H1 (cell line): ENCODE results near the gene STARD9. TPM values are rescaled to one million over a fixed set of nuclear protein-coding genes. Genes with fewer than 3 reads are reported as not detected.

ENCODE experiments used
- CTCF ChIA-PET: fragments of 300-600 bp; sonication (Branson Sonifier 250); formaldehyde crosslinking; loops from one replicate; lab custom pipeline; 2021; ENCODE audit not compliant: partially characterized antibody; lab: Charles Lee
- POLR2A ChIA-PET: fragments of 300-600 bp; sonication (Branson Sonifier 250); formaldehyde crosslinking; loops from one replicate; lab custom pipeline; 2021; ENCODE audit warnings: inconsistent platforms; ENCODE audit not compliant: partially characterized antibody; lab: Charles Lee
- DNase-seq, 2 experiments: peaks; one replicate each; pipeline versions ENCODE4 v3.0.0 to v3.0.0-alpha.2; 2010 to 2022; ENCODE audit warnings: low spot score in 2 of 2, low read depth in 1 of 2, mixed read lengths in 1 of 2
- FAIRE-seq: peaks from 2 replicates; lab custom pipeline; 2011; peaks lifted over from hg19 to GRCh38; lab: Jason Lieb, UNC
- H2AFZ ChIP-seq: 2 replicates; pipeline ENCODE4 v1.8.1; 2012; ENCODE audit warnings: low read length, inconsistent platforms
- H2AK5ac ChIP-seq: 2 replicates; pipeline ENCODE4 v1.6.1; 2013; ENCODE audit warnings: low read depth, low read length
- H2BK120ac ChIP-seq: replicated peaks from 2 replicates; pipeline ENCODE3; 2013; ENCODE audit warnings: low read depth, low read length, inconsistent platforms
- H2BK12ac ChIP-seq: 2 replicates; pipeline ENCODE4 v1.6.1; 2013; ENCODE audit warnings: low read depth, low read length
- H2BK15ac ChIP-seq: 2 replicates; pipeline ENCODE4 v1.6.1; 2013; ENCODE audit warnings: low read length
- H2BK20ac ChIP-seq: 2 replicates; pipeline ENCODE4 v1.6.1; 2013; ENCODE audit warnings: low read length
- H2BK5ac ChIP-seq: 2 replicates; pipeline ENCODE4 v1.6.1; 2013; ENCODE audit warnings: low read depth, low read length
- H3K14ac ChIP-seq: 2 replicates; pipeline ENCODE4 v1.6.1; 2013; ENCODE audit warnings: inconsistent platforms; ENCODE audit not compliant: insufficient read length
- H3K18ac ChIP-seq: 2 replicates; pipeline ENCODE4 v1.6.1; 2013; ENCODE audit warnings: low read length; ENCODE audit errors: extremely low read depth
- H3K23ac ChIP-seq: 2 replicates; pipeline ENCODE4 v1.6.1; 2013; ENCODE audit warnings: inconsistent platforms; ENCODE audit not compliant: insufficient read length
- H3K23me2 ChIP-seq: 2 replicates; pipeline ENCODE4 v1.6.1; 2013; ENCODE audit warnings: low read depth, low read length
- H3K27ac ChIP-seq: 2 replicates; pipeline ENCODE4 v1.6.1; 2011; ENCODE audit warnings: low read depth, low read length, inconsistent platforms
- H3K27me3 ChIP-seq, 4 experiments: replicated peaks in 1 of 4; 1 replicate in 1 of 4; 2 replicates in 3 of 4; pipeline versions ENCODE4 v1.6.1 to v1.8.1; 2011 to 2013; ENCODE audit warnings: low read length in 3 of 4, mild to moderate bottlenecking in 3 of 4, inconsistent platforms in 2 of 4, mixed read lengths in 2 of 4, moderate library complexity in 1 of 4; ENCODE audit not compliant: control insufficient read depth in 3 of 4, insufficient read depth in 3 of 4; ENCODE audit errors: extremely low read depth in 1 of 4
- H3K36me3 ChIP-seq, 4 experiments: 2 replicates each; pipeline versions ENCODE4 v1.6.1 to v1.8.1; 2011 to 2013; ENCODE audit warnings: mild to moderate bottlenecking in 4 of 4, low read length in 3 of 4, moderate library complexity in 2 of 4, control low read depth in 1 of 4, inconsistent platforms in 1 of 4; ENCODE audit not compliant: insufficient read depth in 4 of 4, control insufficient read depth in 2 of 4
- H3K4ac ChIP-seq: replicated peaks from 2 replicates; pipeline ENCODE3; 2013; ENCODE audit warnings: low read length, low read depth, mixed read lengths, inconsistent platforms; ENCODE audit not compliant: insufficient read length
- H3K4me1 ChIP-seq, 4 experiments: replicated peaks in 1 of 4; 1 replicate in 1 of 4; 2 replicates in 3 of 4; pipeline versions ENCODE4 v1.6.1 to v1.8.1; 2011 to 2013; ENCODE audit warnings: low read length in 3 of 4, inconsistent platforms in 2 of 4, mixed read lengths in 1 of 4; ENCODE audit not compliant: insufficient read depth in 4 of 4, control insufficient read depth in 3 of 4
- H3K4me2 ChIP-seq, 2 experiments: 2 replicates each; pipeline versions ENCODE4 v1.6.1 to v1.8.1; 2011 to 2013; ENCODE audit warnings: low read depth in 2 of 2, low read length in 2 of 2, control low read depth in 1 of 2, inconsistent platforms in 1 of 2, mild to moderate bottlenecking in 1 of 2; ENCODE audit not compliant: insufficient read depth in 1 of 2
- H3K4me3 ChIP-seq, 4 experiments: fragments of 200-600, 300-600 bp in 1 of 4; sonication (generic), shearing (Covaris generic), sonication (Bioruptor Twin) in 1 of 4; 2 replicates each; pipeline versions ENCODE4 v1.5.1 to v1.8.1; 2011 to 2016; ENCODE audit warnings: low read length in 4 of 4, low read depth in 3 of 4, control low read depth in 2 of 4, inconsistent platforms in 2 of 4, mild to moderate bottlenecking in 2 of 4, mixed read lengths in 1 of 4, moderate library complexity in 1 of 4; ENCODE audit not compliant: insufficient read depth in 2 of 4; ENCODE audit errors: extremely low read depth in 1 of 4
- H3K56ac ChIP-seq: replicated peaks from 2 replicates; pipeline ENCODE3; 2013; ENCODE audit warnings: low read depth, mild to moderate bottlenecking, mixed read lengths, low read length, inconsistent platforms; ENCODE audit not compliant: insufficient read length
- H3K79me1 ChIP-seq: 2 replicates; pipeline ENCODE4 v1.6.1; 2013; ENCODE audit warnings: low read depth, low read length, control low read depth
- H3K79me2 ChIP-seq, 2 experiments: 2 replicates each; pipeline versions ENCODE4 v1.6.1 to v1.8.1; 2012 to 2013; ENCODE audit warnings: low read length in 2 of 2, mild to moderate bottlenecking in 2 of 2, inconsistent platforms in 1 of 2; ENCODE audit not compliant: insufficient read depth in 2 of 2, control insufficient read depth in 1 of 2
- H3K9ac ChIP-seq, 4 experiments: replicated peaks in 1 of 4; 1 replicate in 1 of 4; 2 replicates in 3 of 4; pipeline versions ENCODE4 v1.6.1 to v1.8.1; 2011 to 2013; ENCODE audit warnings: low read depth in 3 of 4, low read length in 3 of 4, control low read depth in 2 of 4, mild to moderate bottlenecking in 2 of 4, moderate library complexity in 2 of 4, inconsistent platforms in 1 of 4; ENCODE audit errors: extremely low read depth in 1 of 4
- H3K9me3 ChIP-seq, 2 experiments: 2 replicates each; pipeline versions ENCODE4 v1.6.1 to v1.8.1; 2012 to 2013; ENCODE audit warnings: mild to moderate bottlenecking in 2 of 2, moderate library complexity in 2 of 2, control low read depth in 1 of 2, inconsistent platforms in 1 of 2, low read depth in 1 of 2, low read length in 1 of 2, mixed read lengths in 1 of 2; ENCODE audit not compliant: insufficient read depth in 2 of 2
- H4K20me1 ChIP-seq, 2 experiments: replicated peaks in 1 of 2; 2 replicates each; pipeline versions ENCODE3 to v1.8.1; 2011 to 2013; ENCODE audit warnings: inconsistent platforms in 2 of 2, low read length in 2 of 2, mild to moderate bottlenecking in 1 of 2; ENCODE audit not compliant: insufficient read depth in 2 of 2, control insufficient read depth in 1 of 2
- H4K5ac ChIP-seq: 2 replicates; pipeline ENCODE4 v1.6.1; 2013; ENCODE audit warnings: low read length, low read depth, mixed read lengths, inconsistent platforms; ENCODE audit not compliant: insufficient read length
- H4K8ac ChIP-seq: 2 replicates; pipeline ENCODE4 v1.8.0; 2013; ENCODE audit warnings: mild to moderate bottlenecking, moderate library complexity, low read length, inconsistent platforms; ENCODE audit not compliant: insufficient read depth; ENCODE audit errors: extremely low read depth
- H4K91ac ChIP-seq: replicated peaks from 2 replicates; pipeline ENCODE3; 2013; ENCODE audit warnings: low read length, mixed read lengths, inconsistent platforms; ENCODE audit not compliant: insufficient read length
- EGR1 ChIP-seq: IDR thresholded peaks from 2 replicates; pipeline ENCODE4 v1.6.1; 2011; ENCODE audit warnings: low read depth, low read length, borderline replicate concordance
- KDM1A ChIP-seq: fragments of 200-600, 300-600 bp; sonication (generic); IDR thresholded peaks from 2 replicates; pipeline ENCODE4 v1.7.1; 2016; ENCODE audit warnings: mild to moderate bottlenecking, low read length, borderline replicate concordance
- SRF ChIP-seq: IDR thresholded peaks from 2 replicates; pipeline ENCODE4 v1.6.1; 2011; ENCODE audit warnings: mild to moderate bottlenecking, low read depth, low read length, moderate library complexity
- TCF12 ChIP-seq: IDR thresholded peaks from 2 replicates; pipeline ENCODE4 v1.6.1; 2011; ENCODE audit warnings: low read depth, mild to moderate bottlenecking, low read length
- YY1 ChIP-seq: IDR thresholded peaks from 2 replicates; pipeline ENCODE4 v1.6.1; 2011; ENCODE audit warnings: low read depth, mild to moderate bottlenecking, low read length
- ZNF274 ChIP-seq: IDR thresholded peaks from 2 replicates; pipeline ENCODE4 v1.7.0; 2012; ENCODE audit warnings: low read length, borderline replicate concordance; ENCODE audit errors: extremely low read depth
- WGBS, 2 experiments: shearing (Covaris generic) in 1 of 2; methylation state at CpG; one replicate each; pipeline versions ENCODE4 v1.1.6 to v1.1.7; 2013 to 2015; ENCODE audit warnings: low lambda C conversion rate in 2 of 2, mixed read lengths in 2 of 2, inconsistent platforms in 1 of 2, low coverage in 1 of 2, missing lambda C conversion rate in 1 of 2; ENCODE audit not compliant: insufficient replicate concordance in 2 of 2, insufficient coverage in 1 of 2, insufficient read length in 1 of 2; ENCODE audit errors: extremely low coverage in 1 of 2, missing lambda C conversion rate in 1 of 2; 5-methylcytosine and 5-hydroxymethylcytosine counted together
- polyA plus RNA-seq, 7 experiments: library from polyadenylated mRNA; depleted of rRNA in 3 of 7; stranded (reverse) in 5 of 7; unstranded in 2 of 7; fragments of >200 nt in 5 of 7; fragments of 200-250 nt in 2 of 7; gene quantifications; 1 replicate in 5 of 7; 2 replicates in 1 of 7; 4 replicates in 1 of 7; pipeline versions ENCODE4 v1.2.1 to v1.2.3, GENCODE V29; 2011 to 2013; ENCODE audit warnings: missing spikeins in 2 of 7, mixed read lengths in 2 of 7
- total RNA-seq: library from RNA; stranded (reverse); fragmentation: NEBNext Ultra II Directional; extraction: Animal tissue kit (Norgen Biotek cat#: 25700); gene quantifications from 2 replicates; pipeline ENCODE4 v1.2.1, GENCODE V29; 2021
- TF ChIP-seq, protein P1 (sequence below): IDR thresholded peaks from 2 replicates; pipeline ENCODE4 v1.6.1; 2011; ENCODE audit warnings: low read depth, mild to moderate bottlenecking, low read length; ENCODE audit not compliant: insufficient read depth

Gene STARD9
- total and polyA plus RNA-seq, 2 of the 8 experiments (the other 6 are each of a cell fraction or from before 2014, with no cell fraction given): 2.8 to 7.0 TPM

DNA sequence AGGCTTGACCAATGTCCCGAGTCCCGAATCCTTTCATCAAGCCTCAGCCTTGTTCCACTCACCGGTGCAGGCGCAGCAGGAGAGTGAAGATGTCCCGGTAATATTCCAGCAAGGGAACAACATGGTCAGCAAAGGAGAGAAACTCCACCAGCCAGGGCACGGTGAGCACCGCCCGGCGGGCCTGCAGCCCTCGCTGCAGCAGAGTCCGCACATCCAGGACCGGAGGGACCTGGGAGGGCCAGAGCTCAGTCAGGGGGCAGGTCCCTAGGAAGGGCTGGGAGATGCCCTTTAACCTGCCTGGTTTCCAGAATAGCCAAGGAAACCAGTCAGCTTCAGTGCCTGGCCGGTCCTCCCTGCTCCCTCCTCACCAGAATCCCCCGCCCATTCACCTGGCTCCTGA is 155.1 kb downstream of the STARD9 start:
- Histone ChIP-seq H2BK5ac (no peak overlapping the region), H2BK120ac (no peak overlapping the region), H3K14ac (no peak overlapping the region), H3K4me1 (peaks cover 0 to 10% (median 7%) of the 10 kb centered on the region in 4 experiments; a peak in 5 of 7 replicates), H2BK12ac (no peak overlapping the region), H4K20me1 (peaks cover 10% of the 10 kb centered on the region in 2 experiments), H4K91ac (no peak overlapping the region), H3K4me2 (no peak overlapping the region), H2AFZ (no peak overlapping the region), H3K23ac (no peak overlapping the region), H3K27ac (no peak overlapping the region), H3K9me3 (no peaks in the 10 kb centered on the region), H3K56ac (no peak overlapping the region), H2BK20ac (no peak overlapping the region), H4K5ac (no peak overlapping the region), H3K9ac (no peak overlapping the region; a peak in 1 of 7 replicates), H3K36me3 (peaks cover 8 to 51% (median 18%) of the 10 kb centered on the region in 4 experiments; a peak in 7 of 8 replicates), H3K23me2 (no peaks in the 10 kb centered on the region), H3K4me3 (no peak overlapping the region), H3K79me2 (no peaks in the 10 kb centered on the region), H3K18ac (no peak overlapping the region), H2BK15ac (no peak overlapping the region), H2AK5ac (no peak overlapping the region), H3K79me1 (no peaks in the 10 kb centered on the region; the same call in 1 of the 2 replicates), H3K4ac (no peak overlapping the region), H3K27me3 (0 out of 7 replicates have a peak, but pooled peaks cover 0 to under 1% (median 0%) of the 10 kb centered on the region in 4 experiments), H4K8ac (no peak overlapping the region)
- FAIRE-seq: no peak
- WGBS, 2 experiments: 90% methylated on average over 14 of the region's 14 CpGs; no CpG with 5 or more reads in 1 of the 2 experiments
- TF ChIP-seq KDM1A: no peak
- TF ChIP-seq YY1: no peak
- no peak for TF ChIP-seq TCF12
- no peak for TF ChIP-seq EGR1
- TF ChIP-seq SRF: no peak
- TF ChIP-seq, protein P1, sequence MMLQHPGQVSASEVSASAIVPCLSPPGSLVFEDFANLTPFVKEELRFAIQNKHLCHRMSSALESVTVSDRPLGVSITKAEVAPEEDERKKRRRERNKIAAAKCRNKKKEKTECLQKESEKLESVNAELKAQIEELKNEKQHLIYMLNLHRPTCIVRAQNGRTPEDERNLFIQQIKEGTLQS: no peak
- TF ChIP-seq ZNF274: no peak
- ChIA-PET POLR2A (interaction anchor here (1.5 to 7.1 kb wide), 2 partner anchors 9 to 15 kb away, joined by 5 to 27 read pairs; no protein-coding TSS in a partner anchor), CTCF (interaction anchor here (0.7 to 2.4 kb wide), 4 partner anchors 8 to 196 kb away, joined by 3 to 6 read pairs (median 4); no protein-coding TSS in a partner anchor)
- no peak for DNase-seq
